Measurements from ENCODE around the gene ADCY9. TPM values are rescaled to one million over a fixed set of nuclear protein-coding genes. Genes with fewer than 3 reads are reported as not detected.

ADCY9 gene
- total RNA-seq, 1 experiment from 2014 or later: 13.4 TPM

DNA sequence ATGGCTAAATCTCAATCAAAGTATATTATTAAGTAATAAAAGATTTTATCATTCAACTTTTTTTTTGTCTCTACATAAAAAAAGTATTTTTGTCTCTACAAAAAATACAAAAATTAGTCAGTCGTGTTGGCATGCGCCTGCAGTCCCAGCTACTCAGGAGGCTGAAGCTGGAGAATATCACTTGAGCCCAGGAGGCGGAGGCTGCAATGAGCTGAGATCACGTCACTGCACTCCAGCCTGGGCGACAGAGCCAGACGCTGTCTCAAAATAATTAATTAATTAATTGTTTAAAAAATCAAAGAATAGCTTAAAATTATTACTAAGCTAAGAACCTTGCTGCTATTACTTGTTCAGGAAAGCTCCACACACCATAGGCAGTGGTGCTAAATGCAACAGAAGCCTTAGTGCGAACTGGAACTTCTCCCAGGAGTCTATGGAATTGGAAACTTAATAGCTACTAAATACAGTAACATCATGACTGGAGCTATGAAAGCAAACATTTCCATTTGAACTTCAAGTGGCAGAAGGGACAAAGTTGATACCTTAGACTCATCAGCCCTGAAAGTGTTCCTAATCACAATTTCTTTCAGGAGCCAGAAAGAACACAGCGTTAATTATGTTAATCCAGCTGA, 22.6 kb downstream of the ADCY9 start:
- DNase-seq (ENCODE audit: low spot score): no peak

GRCh38 chr16:4092547-4093265, 23.5 kb downstream of the ADCY9 start:
- DNase-seq (ENCODE audit: low spot score): no peak

DNA sequence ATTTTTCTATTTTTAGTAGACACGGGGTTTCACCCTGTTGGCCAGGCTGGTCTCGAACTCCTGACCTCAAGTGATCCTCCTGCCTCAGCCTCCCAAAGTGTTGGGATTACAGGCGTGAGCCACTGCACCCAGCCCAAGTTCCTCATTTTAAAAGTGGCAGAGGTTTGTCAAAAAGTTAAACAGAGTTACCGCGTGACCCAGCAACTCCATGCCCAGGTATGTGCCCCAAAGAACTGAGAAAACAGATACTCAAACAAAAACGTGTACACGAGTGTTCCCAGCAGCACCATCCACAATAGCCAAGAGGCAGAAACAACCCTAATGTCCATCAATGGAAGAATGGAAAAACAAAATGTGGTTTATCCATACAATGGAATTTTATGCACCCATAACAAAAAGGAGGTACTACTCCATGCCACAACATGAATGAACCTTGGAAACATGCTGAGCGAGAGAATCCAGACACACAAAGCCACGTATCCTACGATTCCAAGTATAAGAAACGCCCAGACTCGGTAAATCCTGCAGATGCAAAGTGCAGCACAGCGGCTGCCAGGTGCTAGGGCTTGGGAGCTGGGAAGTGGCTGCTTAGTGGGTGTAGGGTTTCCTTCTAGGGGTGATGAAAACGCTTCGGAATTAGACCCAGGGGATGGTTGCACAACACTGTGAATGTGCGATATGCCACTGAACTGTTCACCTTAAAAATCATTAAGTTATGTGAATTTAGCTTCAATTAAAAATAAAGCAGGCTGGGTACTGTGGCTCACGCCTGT, 24.8 kb downstream of the ADCY9 start:
- no peak for DNase-seq (ENCODE audit: low spot score)

DNA sequence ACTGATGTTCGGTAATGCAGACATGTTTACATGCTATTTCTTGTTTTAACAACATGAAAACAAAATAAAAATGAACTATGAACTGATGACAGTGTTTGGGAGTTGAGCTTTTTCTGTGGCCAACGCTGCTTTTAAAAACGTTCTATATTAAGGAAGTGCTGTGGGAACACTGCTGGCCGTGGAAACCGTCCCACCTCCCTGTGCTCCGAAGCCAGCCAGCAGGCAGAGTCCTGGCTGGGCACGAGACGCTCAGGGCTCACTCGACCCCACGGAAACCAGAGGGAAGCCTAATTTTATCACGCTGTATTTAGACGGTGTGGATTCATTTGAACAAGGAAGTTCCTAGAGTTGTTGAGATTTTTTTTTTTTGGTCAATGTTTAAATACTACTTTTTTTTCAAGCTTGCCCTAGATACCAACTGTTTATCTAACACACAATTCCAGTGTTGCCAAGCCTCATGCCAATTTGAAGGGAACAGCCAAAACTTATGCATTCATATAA, 25.8 kb downstream of the ADCY9 start:
- no peak for DNase-seq (ENCODE audit: low spot score)

- no peak for DNase-seq (ENCODE audit: low spot score)
Measured at GRCh38 chr16:4089811-4090301, 26.4 kb downstream of the ADCY9 start.

- DNase-seq (ENCODE audit: low spot score): no peak
Measured at GRCh38 chr16:4089251-4089810, 26.9 kb downstream of the ADCY9 start.

DNA sequence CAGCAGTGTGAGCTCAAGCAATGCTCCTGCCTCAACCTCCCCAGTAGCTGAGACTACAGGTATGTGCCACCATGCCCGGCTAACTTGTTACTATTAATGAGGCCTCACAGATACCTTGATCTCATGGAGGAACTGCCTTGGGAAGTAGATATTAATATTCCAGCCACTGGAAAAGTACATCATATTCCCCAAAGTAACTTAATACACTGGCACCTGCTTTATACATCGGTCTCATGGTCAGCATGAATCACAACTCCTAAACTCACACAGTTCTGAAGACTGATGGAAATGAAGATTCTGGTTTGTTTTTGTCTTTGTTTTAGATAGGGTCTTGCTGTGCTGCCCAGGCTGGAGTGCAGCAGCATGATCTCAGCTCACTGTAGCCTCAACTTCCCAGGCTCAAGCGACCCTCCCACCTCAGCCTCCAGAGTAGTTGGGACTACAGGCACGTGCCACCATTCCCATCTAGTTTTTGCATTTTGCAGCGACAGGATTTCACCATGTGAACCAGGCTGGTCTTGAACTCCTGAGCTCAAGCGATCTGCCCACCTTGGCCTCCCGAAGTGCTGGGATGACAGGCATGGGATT, 28.2 kb downstream of the ADCY9 start:
- no peak for DNase-seq (ENCODE audit: low spot score)

GRCh38 chr16:4087099-4087885, 28.9 kb downstream of the ADCY9 start:
- no peak for DNase-seq (ENCODE audit: low spot score)

GRCh38 chr16:4086153-4086552, 30.1 kb downstream of the ADCY9 start:
- DNase-seq (ENCODE audit: low spot score): no peak

GRCh38 chr16:4085405-4085970, 30.8 kb downstream of the ADCY9 start:
- no peak for DNase-seq (ENCODE audit: low spot score)

- no peak for DNase-seq (ENCODE audit: low spot score)
Measured at GRCh38 chr16:4083347-4083870, 32.8 kb downstream of the ADCY9 start.

DNA sequence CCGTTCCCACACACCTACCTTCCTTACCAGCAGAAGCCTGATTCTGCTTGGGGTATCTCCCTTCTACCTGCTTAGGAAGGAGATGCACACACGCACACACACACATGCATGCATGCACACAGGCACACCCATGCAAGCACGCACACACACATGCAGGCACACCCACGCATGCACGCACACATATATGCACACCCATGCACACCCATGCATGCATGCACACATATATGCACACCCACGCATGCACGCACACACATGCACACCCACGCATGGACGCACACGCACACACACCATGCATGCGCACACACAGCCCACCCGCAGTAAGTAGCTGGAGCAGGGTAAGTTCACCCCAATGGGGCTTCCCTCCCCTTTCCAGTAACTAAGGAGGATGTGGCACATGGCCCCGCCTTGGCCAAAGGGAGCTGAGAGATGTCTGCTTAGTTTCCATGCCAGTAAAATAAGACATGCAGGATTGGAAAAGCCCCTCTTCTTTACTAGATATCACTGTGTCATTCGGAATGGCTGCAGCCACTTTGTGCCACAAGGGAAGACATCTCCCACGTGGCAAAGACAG, 33.7 kb downstream of the ADCY9 start:
- DNase-seq (ENCODE audit: low spot score): no peak

- DNase-seq (ENCODE audit: low spot score): no peak
Measured at GRCh38 chr16:4081521-4082021, 34.7 kb downstream of the ADCY9 start.

GRCh38 chr16:4081047-4081446, 35.2 kb downstream of the ADCY9 start:
- DNase-seq (ENCODE audit: low spot score): no peak

DNA sequence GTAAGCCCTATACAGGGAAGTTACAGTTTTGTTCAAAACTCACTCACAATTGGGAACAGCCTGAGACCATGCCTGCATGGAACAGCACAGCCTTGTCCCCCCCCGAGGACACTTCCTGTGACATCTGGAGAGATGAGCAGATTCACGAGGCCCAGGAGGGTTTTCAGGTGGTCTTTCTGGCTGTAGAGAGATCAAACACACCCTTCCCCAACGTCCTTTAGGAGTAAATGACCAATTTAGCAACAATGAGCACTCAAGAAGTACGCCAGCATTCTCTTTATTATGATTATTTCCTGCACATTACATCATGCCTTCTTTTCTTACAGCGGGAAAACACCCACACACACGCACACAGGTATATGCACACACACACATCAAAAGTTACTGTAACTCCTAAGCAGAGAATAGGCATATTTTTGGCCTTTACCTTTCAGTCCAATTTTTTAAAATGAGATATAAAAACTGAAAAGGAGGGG, 39.0 kb downstream of the ADCY9 start:
- DNase-seq (ENCODE audit: low spot score): no peak

DNA sequence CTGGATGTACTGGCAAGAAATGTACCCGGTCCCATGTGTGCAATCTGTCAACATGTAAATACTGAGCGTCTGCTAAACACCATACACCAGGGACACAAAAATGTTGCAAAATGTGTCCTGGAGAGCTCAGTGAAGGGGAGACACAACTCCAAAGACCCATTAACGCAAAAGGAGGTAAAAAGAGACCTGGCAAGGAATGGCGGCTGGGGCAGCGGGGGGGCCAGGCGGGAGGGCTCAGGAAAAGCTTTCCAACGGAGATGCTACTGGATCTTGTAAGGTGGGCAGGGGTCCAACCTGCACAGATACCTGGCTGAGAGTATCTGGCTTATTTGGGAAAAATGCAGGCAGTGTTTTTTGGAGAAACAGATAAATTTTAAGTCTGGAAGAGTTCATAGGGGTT, 40.7 kb downstream of the ADCY9 start:
- DNase-seq (ENCODE audit: low spot score): no peak

- peak; percentile 33 for DNase-seq (ENCODE audit: low spot score)
Measured at GRCh38 chr16:4073150-4073549, 43.1 kb downstream of the ADCY9 start.

GRCh38 chr16:4071686-4072561, 44.3 kb downstream of the ADCY9 start:
- no peak for DNase-seq (ENCODE audit: low spot score)

DNA sequence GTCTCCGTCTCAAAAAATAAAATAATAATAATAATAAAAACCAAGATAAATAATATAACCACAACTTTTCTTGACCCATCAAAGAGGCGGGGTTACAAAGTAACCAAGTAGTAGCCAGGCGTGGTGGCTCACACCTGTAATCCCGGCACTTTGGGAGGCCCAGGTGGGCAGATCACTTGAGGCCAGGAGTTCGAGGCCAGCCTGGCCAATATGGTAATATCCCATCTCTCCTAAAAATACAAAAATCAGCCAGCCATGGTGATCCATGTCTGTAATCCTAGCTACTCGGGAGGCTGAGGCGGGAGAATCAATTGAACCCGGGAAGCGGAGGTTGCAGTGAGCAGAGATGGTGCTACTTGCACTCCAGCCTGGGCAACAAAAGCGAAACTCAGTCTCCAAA, 45.3 kb downstream of the ADCY9 start:
- DNase-seq (ENCODE audit: low spot score): no peak

All from A172 (cell line).